ENCODE measurements around the gene COX6A2. TPM values are rescaled to one million over a fixed set of nuclear protein-coding genes. Genes with fewer than 3 reads are reported as not detected.
A peak's percentile ranks its signal among the peaks of the same experiment; 100 is the strongest.

The COX6A2 gene
- total RNA-seq, 1 experiment from 2014 or later = not detected

GRCh38 chr16:31423801-31424200 is 4.4 kb downstream of the COX6A2 start:
- Histone ChIP-seq H3K27me3 (ENCODE audit: insufficient read depth, low read length) (peaks cover 8% of the 10 kb centered on the region; the same call in 1 of the 2 replicates), H3K56ac (ENCODE audit: insufficient read length, low read depth, low read length) (no peak overlapping the region), H2BK20ac (ENCODE audit: low read depth, low read length, poor library complexity, severe bottlenecking) (no peak overlapping the region), H3T11ph (ENCODE audit: low read length) (no peak overlapping the region), H2BK12ac (ENCODE audit: insufficient read length, low read depth, low read length) (no peak overlapping the region), H3K4me2 (ENCODE audit: insufficient read depth, insufficient read length, low read length) (no peak overlapping the region), H4K91ac (ENCODE audit: insufficient read length, low read depth, low read length) (no peak overlapping the region), H3K79me2 (ENCODE audit: insufficient read depth, low read length) (no peaks in the 10 kb centered on the region), H3K23ac (ENCODE audit: insufficient read length, low read depth, low read length) (no peak overlapping the region), H3K14ac (ENCODE audit: insufficient read depth, low read length) (no peak overlapping the region), H2BK120ac (ENCODE audit: low read depth, low read length, poor library complexity, severe bottlenecking) (no peak overlapping the region), H3K79me1 (ENCODE audit: insufficient read depth, low read depth, low read length, poor library complexity, severe bottlenecking) (no peaks in the 10 kb centered on the region), H2BK5ac (ENCODE audit: insufficient read length, low read length) (no peak overlapping the region), H3K4ac (ENCODE audit: low read depth, low read length) (no peak overlapping the region), H2BK15ac (ENCODE audit: low read depth, low read length) (no peak overlapping the region), H3K9ac (ENCODE audit: extremely low read depth, insufficient read length, low read length) (no peak overlapping the region), H3K9me3 (ENCODE audit: control insufficient read depth, low read depth, low read length) (no peaks in the 10 kb centered on the region), H2AK5ac (ENCODE audit: insufficient read length, low read length) (no peak overlapping the region), H3K23me2 (ENCODE audit: insufficient read length, low read depth, low read length, poor library complexity, severe bottlenecking) (no peaks in the 10 kb centered on the region), H4K8ac (replicated peaks; ENCODE audit: insufficient read length, low read depth, low read length) (no peak overlapping the region), H3K4me1 (ENCODE audit: insufficient read depth, low read length) (no peaks in the 10 kb centered on the region), H3K27ac (ENCODE audit: insufficient read length, low read depth, low read length) (no peak overlapping the region), H4K5ac (ENCODE audit: insufficient read length, low read depth, low read length) (no peak overlapping the region), H4K20me1 (ENCODE audit: control insufficient read depth, insufficient read depth, insufficient read length) (no peaks in the 10 kb centered on the region), H3K18ac (ENCODE audit: insufficient read length, low read depth, low read length) (no peak overlapping the region), H2AFZ (ENCODE audit: low read length) (no peak overlapping the region)
- WGBS (ENCODE audit: extremely low coverage, insufficient read length, low lambda C conversion rate) = no CpG with 5 or more reads among the region's 12 CpGs
- Mint-ChIP-seq H3K9me3 (no peaks in the 10 kb centered on the region; a peak in 3 of 5 replicates), H3K27ac (no peak overlapping the region), H3K36me3 (ENCODE audit: insufficient read depth in 1 of 3, low read depth in 3 of 3) (no peaks in the 10 kb centered on the region), H3K27me3 (ENCODE audit: low read depth) (peaks cover 16% of the 10 kb centered on the region), H3K4me3 (peak overlapping the region in 1 of 2 experiments; percentile 29; a peak in 1 of 5 replicates), H3K4me1 (no peaks in the 10 kb centered on the region)
- DNase-seq = peak; percentile 16
- TF ChIP-seq, protein P1, sequence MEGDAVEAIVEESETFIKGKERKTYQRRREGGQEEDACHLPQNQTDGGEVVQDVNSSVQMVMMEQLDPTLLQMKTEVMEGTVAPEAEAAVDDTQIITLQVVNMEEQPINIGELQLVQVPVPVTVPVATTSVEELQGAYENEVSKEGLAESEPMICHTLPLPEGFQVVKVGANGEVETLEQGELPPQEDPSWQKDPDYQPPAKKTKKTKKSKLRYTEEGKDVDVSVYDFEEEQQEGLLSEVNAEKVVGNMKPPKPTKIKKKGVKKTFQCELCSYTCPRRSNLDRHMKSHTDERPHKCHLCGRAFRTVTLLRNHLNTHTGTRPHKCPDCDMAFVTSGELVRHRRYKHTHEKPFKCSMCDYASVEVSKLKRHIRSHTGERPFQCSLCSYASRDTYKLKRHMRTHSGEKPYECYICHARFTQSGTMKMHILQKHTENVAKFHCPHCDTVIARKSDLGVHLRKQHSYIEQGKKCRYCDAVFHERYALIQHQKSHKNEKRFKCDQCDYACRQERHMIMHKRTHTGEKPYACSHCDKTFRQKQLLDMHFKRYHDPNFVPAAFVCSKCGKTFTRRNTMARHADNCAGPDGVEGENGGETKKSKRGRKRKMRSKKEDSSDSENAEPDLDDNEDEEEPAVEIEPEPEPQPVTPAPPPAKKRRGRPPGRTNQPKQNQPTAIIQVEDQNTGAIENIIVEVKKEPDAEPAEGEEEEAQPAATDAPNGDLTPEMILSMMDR (conservative IDR thresholded peaks at IDR 0.05) = no peak

Data from H9 (cell line).